ACC112 (cell line): ENCODE results near the gene WWOX.

Experiments used
- H2AFZ ChIP-seq: fragments of 200-600 bp; sonication (generic); one replicate; pipeline ENCODE4 v1.6.0; 2017; ENCODE audit warnings: antibody characterized with exemption, low read length; ENCODE audit not compliant: unreplicated experiment
- H3K27ac ChIP-seq: fragments of 200-600 bp; sonication (generic); 2 replicates; pipeline ENCODE4 v1.5.1; 2014; ENCODE audit warnings: low read depth, mild to moderate bottlenecking, antibody characterized with exemption, low read length, moderate library complexity
- H3K27me3 ChIP-seq: fragments of 200-600 bp; sonication (generic); 2 replicates; pipeline ENCODE4 v1.6.1; 2014; ENCODE audit warnings: mild to moderate bottlenecking, antibody characterized with exemption, low read length, moderate library complexity, mixed read lengths; ENCODE audit not compliant: insufficient read depth
- H3K36me3 ChIP-seq: fragments of 200-600 bp; sonication (generic); 2 replicates; pipeline ENCODE4 v1.6.1; 2016; ENCODE audit warnings: mild to moderate bottlenecking, antibody characterized with exemption, low read length, moderate library complexity, mixed read lengths; ENCODE audit not compliant: insufficient read depth
- H3K4me1 ChIP-seq: fragments of 200-600 bp; sonication (generic); one replicate; pipeline ENCODE4 v1.6.1; 2016; ENCODE audit warnings: low read length, mixed read lengths; ENCODE audit not compliant: insufficient read depth, unreplicated experiment, control insufficient read depth
- H3K4me3 ChIP-seq: fragments of 200-600 bp; sonication (generic); 2 replicates; pipeline ENCODE4 v1.5.1; 2014; ENCODE audit warnings: mild to moderate bottlenecking, low read depth, low read length
- H3K79me2 ChIP-seq: fragments of 200-600 bp; sonication (generic); one replicate; pipeline ENCODE4 v1.6.0; 2016; ENCODE audit warnings: low read length; ENCODE audit not compliant: control insufficient read depth, unreplicated experiment, insufficient read depth

WWOX gene

DNA sequence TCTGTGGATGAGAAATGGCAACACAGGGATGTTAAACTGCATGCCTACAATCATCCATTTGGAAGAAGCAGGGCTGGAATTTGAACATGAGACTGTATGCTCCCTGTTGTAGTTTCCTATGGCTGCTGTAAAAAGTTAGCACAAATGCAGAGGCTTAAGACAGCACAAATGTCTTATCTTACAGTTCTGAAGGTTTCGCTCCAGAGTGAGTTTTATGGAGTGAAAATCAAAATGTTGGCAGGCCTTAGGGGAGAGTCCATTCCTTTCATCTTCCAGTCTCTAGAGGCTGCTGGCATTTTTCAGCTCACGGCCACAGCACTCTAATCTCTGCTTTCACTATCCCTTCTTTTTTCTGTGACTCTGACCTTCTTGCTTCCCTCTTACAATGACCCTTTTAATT lies 660.1 kb downstream of the WWOX start:
- H3K79me2 ChIP-seq, result no peaks in the 10 kb centered on the region
- no peaks in the 10 kb centered on the region for H3K4me1 ChIP-seq
- H3K27ac ChIP-seq, result no peak overlapping the region
- H2AFZ ChIP-seq, result no peak overlapping the region
- no peak overlapping the region for H3K4me3 ChIP-seq
- no peaks in the 10 kb centered on the region for H3K36me3 ChIP-seq
- no peaks in the 10 kb centered on the region for H3K27me3 ChIP-seq

DNA sequence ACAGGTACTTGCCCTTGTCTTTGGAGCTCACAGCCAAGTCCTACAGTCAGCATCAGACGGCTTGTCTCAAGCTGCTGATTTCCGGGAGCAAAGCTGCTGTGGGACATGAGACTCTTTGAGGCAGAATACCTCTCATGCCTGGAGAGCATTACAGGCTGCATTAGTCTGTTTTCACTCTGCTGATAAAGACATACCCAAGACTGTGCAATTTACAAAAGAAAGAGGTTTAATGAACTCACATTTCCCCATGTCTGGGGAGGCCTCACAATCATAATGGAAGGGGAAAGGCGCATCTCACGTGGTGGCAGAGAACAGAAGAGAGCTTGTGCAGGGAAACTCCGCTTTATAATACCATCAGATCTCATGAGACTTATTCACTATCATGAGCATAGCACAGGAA lies 661.2 kb downstream of the WWOX start:
- Histone ChIP-seq H3K27me3 (no peaks in the 10 kb centered on the region), H3K27ac (no peak overlapping the region), H2AFZ (no peak overlapping the region), H3K4me3 (no peak overlapping the region), H3K79me2 (no peaks in the 10 kb centered on the region), H3K4me1 (no peaks in the 10 kb centered on the region), H3K36me3 (no peaks in the 10 kb centered on the region)

- Histone ChIP-seq H3K27me3 (no peaks in the 10 kb centered on the region), H3K79me2 (no peaks in the 10 kb centered on the region), H2AFZ (no peak overlapping the region), H3K27ac (no peak overlapping the region), H3K36me3 (no peaks in the 10 kb centered on the region), H3K4me1 (no peaks in the 10 kb centered on the region), H3K4me3 (no peak overlapping the region)
Observed at GRCh38 chr16:78761427-78761826, 662.0 kb downstream of the WWOX start.

DNA sequence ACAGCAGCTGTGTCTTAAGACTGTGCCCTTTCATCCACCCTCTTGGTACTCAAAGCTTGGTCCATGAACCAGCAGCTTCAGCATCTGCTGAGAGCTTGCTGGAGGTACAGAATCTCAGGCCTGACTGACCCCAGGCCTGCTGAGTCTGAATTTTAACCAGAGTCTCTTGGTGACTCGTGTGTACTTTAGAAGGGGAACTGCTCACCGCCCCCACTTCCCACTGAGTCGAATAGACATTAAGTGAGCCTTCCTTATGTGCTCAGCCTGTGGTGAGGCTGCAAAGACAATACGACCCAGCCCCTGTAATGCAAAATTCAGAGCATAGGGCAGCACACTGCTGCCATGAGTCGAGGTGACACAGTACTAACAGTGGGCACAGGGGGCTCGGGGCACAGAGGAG lies 662.8 kb downstream of the WWOX start:
- H3K27ac ChIP-seq, result no peak overlapping the region
- no peaks in the 10 kb centered on the region for H3K79me2 ChIP-seq
- H2AFZ ChIP-seq, result no peak overlapping the region
- H3K4me1 ChIP-seq, result no peaks in the 10 kb centered on the region
- H3K36me3 ChIP-seq, result no peaks in the 10 kb centered on the region
- no peaks in the 10 kb centered on the region for H3K27me3 ChIP-seq
- H3K4me3 ChIP-seq, result no peak overlapping the region

- no peaks in the 10 kb centered on the region for H3K4me1 ChIP-seq
- no peak overlapping the region for H3K4me3 ChIP-seq
- H3K27ac ChIP-seq, result no peak overlapping the region
- no peaks in the 10 kb centered on the region for H3K79me2 ChIP-seq
- no peaks in the 10 kb centered on the region for H3K36me3 ChIP-seq
- H2AFZ ChIP-seq, result no peak overlapping the region
- H3K27me3 ChIP-seq, result no peaks in the 10 kb centered on the region
Observed at GRCh38 chr16:78763821-78764440, 664.5 kb downstream of the WWOX start.

GRCh38 chr16:78764478-78764877 lies 665.0 kb downstream of the WWOX start:
- Histone ChIP-seq H3K27ac (no peak overlapping the region), H3K4me3 (no peak overlapping the region), H3K79me2 (no peaks in the 10 kb centered on the region)

DNA sequence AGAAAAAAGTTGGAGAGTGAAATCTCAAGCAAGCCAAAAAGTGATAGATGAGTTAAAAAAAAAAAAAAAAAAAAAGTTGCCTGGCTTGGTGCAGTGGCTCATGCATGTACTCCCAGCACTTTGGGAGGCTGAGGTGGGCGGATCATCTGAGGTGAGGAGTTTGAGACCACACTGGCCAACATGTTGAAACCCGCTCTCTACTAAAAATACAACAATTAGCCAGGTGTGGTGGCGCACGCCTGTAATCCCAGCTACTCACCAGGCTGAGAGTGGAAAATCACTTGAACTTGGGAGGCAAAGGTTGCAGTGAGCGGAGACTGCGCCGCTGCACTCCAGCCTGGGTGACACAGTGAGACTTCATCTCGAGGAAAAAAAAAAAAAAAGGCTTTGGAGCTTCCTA lies 668.8 kb downstream of the WWOX start:
- H3K4me3 ChIP-seq, result no peak overlapping the region

More at GRCh38 chr16:78764478-78764877, 665.0 kb downstream of the WWOX start:
- no peak overlapping the region for H2AFZ ChIP-seq
- H3K4me1 ChIP-seq, result no peaks in the 10 kb centered on the region
- H3K27me3 ChIP-seq, result no peaks in the 10 kb centered on the region
- H3K36me3 ChIP-seq, result no peaks in the 10 kb centered on the region

DNA sequence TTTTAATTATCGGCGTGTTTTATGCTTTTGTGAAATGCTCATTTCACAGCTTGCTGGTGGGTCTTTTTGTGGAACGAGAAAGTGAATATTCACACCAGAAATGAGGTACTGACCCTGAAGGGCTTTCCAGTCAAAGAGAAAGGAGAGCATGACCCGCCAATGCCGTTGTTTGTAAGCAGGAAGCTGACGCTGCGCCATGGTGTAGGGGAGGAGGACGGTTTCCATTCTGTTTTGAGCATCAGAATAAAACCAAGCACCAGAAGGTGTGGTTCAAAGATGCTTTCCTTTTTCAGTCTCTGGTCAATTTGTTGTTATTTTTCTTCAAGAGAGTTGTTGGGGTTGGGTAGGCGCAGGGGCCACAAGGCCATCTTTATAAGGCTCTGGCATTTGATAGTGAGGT lies 669.3 kb downstream of the WWOX start:
- Histone ChIP-seq H2AFZ (no peak overlapping the region), H3K4me1 (no peaks in the 10 kb centered on the region), H3K27ac (no peak overlapping the region), H3K36me3 (no peaks in the 10 kb centered on the region), H3K4me3 (no peak overlapping the region), H3K79me2 (no peaks in the 10 kb centered on the region), H3K27me3 (no peaks in the 10 kb centered on the region)

More for the DNA sequence above, 668.8 kb downstream of the WWOX start:
- Histone ChIP-seq H3K4me1 (no peaks in the 10 kb centered on the region), H3K27me3 (no peaks in the 10 kb centered on the region), H3K27ac (no peak overlapping the region), H2AFZ (no peak overlapping the region), H3K36me3 (no peaks in the 10 kb centered on the region), H3K79me2 (no peaks in the 10 kb centered on the region)

GRCh38 chr16:78770353-78771091 lies 671.1 kb downstream of the WWOX start:
- H3K4me3 ChIP-seq, result no peak overlapping the region
- H3K4me1 ChIP-seq, result no peaks in the 10 kb centered on the region
- no peaks in the 10 kb centered on the region for H3K27me3 ChIP-seq
- H3K79me2 ChIP-seq, result no peaks in the 10 kb centered on the region
- no peak overlapping the region for H2AFZ ChIP-seq
- H3K36me3 ChIP-seq, result no peaks in the 10 kb centered on the region
- no peak overlapping the region for H3K27ac ChIP-seq

GRCh38 chr16:78773291-78773702 lies 673.8 kb downstream of the WWOX start:
- H2AFZ ChIP-seq, result no peak overlapping the region
- no peaks in the 10 kb centered on the region for H3K27me3 ChIP-seq
- no peak overlapping the region for H3K27ac ChIP-seq
- no peaks in the 10 kb centered on the region for H3K36me3 ChIP-seq
- H3K4me1 ChIP-seq, result no peaks in the 10 kb centered on the region
- H3K79me2 ChIP-seq, result no peaks in the 10 kb centered on the region
- H3K4me3 ChIP-seq, result no peak overlapping the region

- Histone ChIP-seq H3K27me3 (no peaks in the 10 kb centered on the region), H3K4me1 (no peaks in the 10 kb centered on the region), H3K79me2 (no peaks in the 10 kb centered on the region), H3K36me3 (no peaks in the 10 kb centered on the region), H3K27ac (no peak overlapping the region), H2AFZ (no peak overlapping the region), H3K4me3 (no peak overlapping the region)
Observed at GRCh38 chr16:78773706-78774105, 674.3 kb downstream of the WWOX start.
